GM13977 (cell line): Measurements from ENCODE around the gene RAD51B.
"Not testable (repeated sequence)": the region's sequence is repeated elsewhere in the genome, so short reads cannot be mapped to it uniquely, and the experiment has no call there.

Experiments
- DNase-seq: peaks from one replicate; pipeline ENCODE4 v3.0.0; 2012; ENCODE audit warnings: low spot score
- CTCF ChIP-seq: IDR thresholded peaks from 2 replicates; pipeline ENCODE4 v1.5.1; 2012; ENCODE audit warnings: mild to moderate bottlenecking, control low read depth; ENCODE audit not compliant: insufficient read depth; ENCODE audit errors: extremely low read depth, missing control alignments
- in situ Hi-C: fragments of 300-500 bp; cut with MboI; formaldehyde crosslinking; loops from one replicate; pipeline ENCODE4 v1.12.0; 2022; ENCODE audit warnings: low sequenced_read_pairs, low pct_unique_long_range_greater_than_20kb, mixed read lengths, inconsistent platforms; ENCODE audit not compliant: unreplicated experiment

RAD51B gene

DNA sequence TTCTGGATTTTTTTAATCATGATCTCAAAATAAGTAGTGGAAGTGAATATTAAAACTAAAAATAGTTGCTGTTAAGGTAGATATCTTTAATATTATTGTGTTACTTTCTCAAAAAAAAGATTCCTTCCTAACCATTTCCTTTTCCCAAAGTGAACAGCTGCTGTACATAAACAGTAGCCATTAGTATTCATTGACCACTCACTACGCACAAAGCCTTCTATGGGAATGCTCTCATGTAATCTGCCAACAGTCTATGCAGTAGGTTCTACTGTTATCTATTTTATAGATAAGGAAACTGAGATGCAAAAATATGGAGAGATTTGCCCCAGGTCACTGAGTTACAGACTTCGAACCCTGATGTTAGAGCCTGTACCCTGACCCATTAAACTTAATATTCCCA, 941.2 kb downstream of the RAD51B start:
- no peak for DNase-seq
- in situ Hi-C loops, result no loop called here
- TF ChIP-seq CTCF, result no peak

DNA sequence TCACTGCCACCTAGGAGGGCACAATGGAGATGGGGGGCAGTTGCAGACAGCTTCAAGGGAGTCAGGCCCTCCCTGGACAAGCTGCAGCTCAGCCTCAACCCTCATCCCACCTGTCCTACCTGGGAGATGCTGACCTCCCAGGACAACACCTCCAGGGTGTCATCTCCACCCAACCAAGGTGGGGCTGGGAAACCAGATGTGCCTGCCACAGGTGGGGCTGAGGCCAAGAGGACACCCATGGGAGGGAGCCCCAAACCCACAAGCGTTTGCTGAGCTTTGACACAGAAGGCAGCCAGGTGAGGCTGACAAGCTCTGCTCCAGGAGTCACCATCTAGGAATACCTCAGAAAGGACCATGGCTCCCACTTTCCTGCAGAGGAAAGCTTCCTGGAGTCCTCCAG, 941.8 kb downstream of the RAD51B start:
- in situ Hi-C loops, result no loop called here
- TF ChIP-seq CTCF, result no peak
- DNase-seq, result no peak

DNA sequence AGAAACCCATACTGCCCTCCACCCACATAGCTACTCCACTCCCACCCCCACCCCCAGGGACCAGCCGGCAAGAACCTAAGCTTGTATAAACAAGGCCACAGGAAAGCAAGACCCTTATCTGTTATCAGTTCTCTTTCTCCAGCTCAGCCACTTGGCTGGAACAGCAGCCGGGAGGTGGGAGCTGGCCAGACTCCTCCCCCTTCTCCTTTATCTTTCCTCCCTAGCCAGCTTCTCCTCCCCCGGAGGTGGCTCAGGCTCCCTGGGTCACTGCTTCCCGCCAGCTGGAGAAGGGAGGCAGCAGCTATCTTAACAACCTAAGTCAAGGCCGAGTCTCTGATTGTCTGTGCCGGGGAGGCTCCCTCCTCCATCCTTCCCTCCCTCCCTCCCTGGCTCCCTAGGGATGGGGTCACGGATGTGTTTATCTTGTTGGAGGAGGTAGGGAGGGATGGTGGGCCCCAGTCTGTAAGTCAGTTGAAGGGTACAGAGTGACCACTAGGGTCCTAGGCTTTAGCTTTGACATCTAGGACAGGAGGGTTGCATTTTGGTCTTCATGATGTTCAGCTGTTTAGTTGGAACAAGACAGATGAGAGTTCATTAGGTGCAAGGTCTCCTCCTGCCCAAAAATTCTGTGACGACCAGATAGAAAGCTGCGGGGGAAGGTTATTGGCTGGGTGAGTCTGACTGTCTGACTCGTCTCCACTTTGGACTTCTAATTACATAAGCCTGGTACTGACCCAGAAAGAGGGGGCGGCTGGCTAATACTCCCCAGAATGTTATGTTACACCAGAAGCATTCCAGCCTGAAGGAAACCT, 943.6 kb downstream of the RAD51B start:
- in situ Hi-C loops, result no loop called here
- no peak for TF ChIP-seq CTCF
- no peak for DNase-seq

DNA sequence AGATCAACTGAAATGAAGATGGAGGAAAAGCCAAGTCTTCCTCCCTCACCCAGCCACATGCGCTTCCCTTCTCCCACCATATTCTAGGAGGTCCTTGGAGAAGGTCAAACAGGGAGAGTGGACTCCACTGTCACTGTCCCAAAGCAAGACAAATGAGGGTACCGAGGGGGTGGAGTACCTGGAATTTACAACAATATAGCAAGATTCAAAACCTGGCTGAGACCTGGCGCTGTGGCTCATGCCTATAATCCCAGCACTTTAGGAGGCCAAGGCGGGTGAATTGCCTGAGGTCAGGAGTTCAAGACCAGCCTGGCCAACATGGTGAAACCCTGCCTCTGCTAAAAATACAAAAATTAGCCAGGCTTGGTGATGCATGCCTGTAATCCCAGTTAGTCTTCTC, 944.3 kb downstream of the RAD51B start:
- in situ Hi-C loops, DNase-seq: not testable (repeated sequence)

DNA sequence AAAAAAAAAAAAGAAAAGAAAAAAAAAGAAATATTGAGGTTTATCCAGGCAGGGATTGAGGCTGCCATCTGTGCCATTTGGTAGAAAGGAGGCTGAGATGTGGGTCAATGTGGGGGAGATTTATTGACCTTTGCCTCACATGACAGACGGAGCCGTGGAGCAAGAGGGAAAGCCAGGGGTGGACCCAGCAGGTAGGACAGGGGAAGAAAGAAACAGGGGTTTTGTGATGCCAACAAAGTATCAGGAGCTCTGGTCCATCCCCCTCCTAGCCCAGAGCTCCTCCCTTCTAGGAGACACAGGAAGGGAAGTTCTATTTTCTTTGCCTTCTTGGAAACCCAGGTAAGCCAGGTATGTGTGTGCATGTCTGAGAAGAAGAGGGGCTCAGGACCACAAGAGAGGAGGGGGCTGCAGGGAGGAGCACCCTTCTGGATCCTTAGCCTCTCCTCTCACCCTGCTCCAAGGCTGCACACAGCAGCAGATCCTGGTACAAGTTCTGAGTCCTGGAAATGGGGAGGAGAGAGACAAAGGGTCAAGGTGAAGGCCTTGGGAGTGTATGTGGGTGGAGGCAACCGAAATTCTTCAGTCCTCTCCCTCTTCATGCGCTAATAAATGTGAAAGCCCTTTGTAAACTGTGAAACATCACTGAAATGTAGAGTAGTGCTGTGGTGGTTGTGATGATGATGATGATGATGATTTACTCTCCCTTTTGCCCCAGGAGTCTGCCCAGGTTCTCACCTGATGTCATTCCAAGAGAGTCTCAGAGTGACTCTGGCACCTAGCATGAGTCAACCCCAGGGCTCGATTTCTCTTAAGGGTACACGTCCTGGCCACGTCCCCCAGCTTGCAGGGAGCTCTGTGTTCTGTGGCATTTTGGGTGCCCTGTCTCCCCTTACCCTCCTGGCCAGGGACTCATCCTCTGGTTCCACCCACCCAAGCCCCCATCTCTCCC, 947.0 kb downstream of the RAD51B start:
- no peak for DNase-seq
- no peak for TF ChIP-seq CTCF

GRCh38 chr14:68767248-68767645, 947.7 kb downstream of the RAD51B start:
- in situ Hi-C loops, result no loop called here
- DNase-seq, result no peak
- no peak for TF ChIP-seq CTCF

More for the DNA sequence above, 947.0 kb downstream of the RAD51B start:
- in situ Hi-C loops, result no loop called here

GRCh38 chr14:68768316-68768715, 948.7 kb downstream of the RAD51B start:
- TF ChIP-seq CTCF, result no peak

More at GRCh38 chr14:68768316-68768715, 948.7 kb downstream of the RAD51B start:
- no peak for DNase-seq
- in situ Hi-C loops, result no loop called here
